Hepatocyte (in vitro differentiated cells): ENCODE data around the gene NOX4.

Source experiments
- CTCF ChIP-seq: fragments of 200-600 bp; sonication (generic); IDR thresholded peaks from 2 replicates; pipeline ENCODE4 v1.5.1; 2016; ENCODE audit warnings: antibody characterized with exemption, mild to moderate bottlenecking; ENCODE audit not compliant: poor library complexity
- EZH2 ChIP-seq: fragments of 200-600 bp; sonication (generic); IDR thresholded peaks from 2 replicates; pipeline ENCODE4 v1.6.1; 2016; ENCODE audit warnings: antibody characterized with exemption, mild to moderate bottlenecking, borderline replicate concordance
- EZH2phosphoT487 ChIP-seq: fragments of 200-600 bp; sonication (generic); IDR thresholded peaks from one replicate; pipeline ENCODE4 v1.6.1; 2018; ENCODE audit warnings: antibody characterized with exemption, mild to moderate bottlenecking, low read depth, moderate library complexity; ENCODE audit not compliant: unreplicated experiment, severe bottlenecking

GRCh38 chr11:89456681-89457080 lies 34.5 kb downstream of the NOX4 start:
- TF ChIP-seq CTCF (no peak), EZH2phosphoT487 (no peak), EZH2 (no peak)
